Measurements from ENCODE around the gene RPS6KB2. TPM values are rescaled to one million over a fixed set of nuclear protein-coding genes. Genes with fewer than 3 reads are reported as not detected.

RPS6KB2 gene
- total RNA-seq, 5 donors from 2014 or later (not counting 1 experiment from before 2014, with no cell fraction given), result 60.3 to 88.0 (median 81.9) TPM

DNA sequence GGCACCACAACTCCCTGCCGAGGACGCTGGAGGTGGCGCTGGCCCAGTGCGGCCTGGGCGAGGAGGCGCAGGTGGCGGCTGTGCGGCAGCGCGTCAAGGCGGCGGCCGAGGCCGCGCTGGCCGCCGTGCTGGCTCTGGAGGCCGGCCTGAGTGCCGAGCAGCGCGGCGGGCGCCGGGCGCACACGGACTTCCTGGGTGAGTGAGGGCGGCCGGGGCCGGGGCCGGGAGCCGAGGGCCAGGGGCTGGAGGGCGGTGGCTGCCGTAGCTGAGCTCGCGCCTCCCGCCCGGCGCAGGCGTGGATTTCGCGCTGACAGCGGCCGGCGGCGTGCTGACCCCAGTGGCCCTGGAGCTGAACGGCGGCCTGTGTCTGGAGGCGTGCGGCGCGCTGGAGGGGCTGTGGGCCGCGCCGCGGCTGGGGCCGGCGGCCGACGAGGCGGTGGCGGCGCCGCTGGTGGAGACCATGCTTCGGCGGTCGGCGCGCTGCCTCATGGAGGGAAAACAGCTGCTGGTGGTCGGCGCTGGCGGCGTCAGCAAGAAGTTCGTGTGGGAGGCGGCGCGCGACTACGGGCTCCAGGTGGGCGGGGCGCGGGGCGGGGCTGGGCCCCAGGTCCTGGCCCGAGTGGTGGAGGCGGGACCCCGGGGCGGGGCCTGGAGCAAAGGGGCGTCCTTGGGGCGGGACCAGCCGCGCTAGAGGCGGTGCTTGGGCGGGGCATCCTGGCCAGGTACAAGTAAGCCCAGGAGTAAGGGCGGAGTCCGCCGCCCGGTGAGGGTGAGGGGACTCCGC lies 7.5 kb upstream of the RPS6KB2 start:
- H3K36me3 Mint-ChIP-seq, result no peaks in the 10 kb centered on the region
- H3K27ac Mint-ChIP-seq, result peak overlapping the region; percentile 91 to 94
- H3K27ac ChIP-seq (ENCODE audit: low read length), result peak overlapping the region; percentile 72
- DNase-seq (peak; percentile 94 to 100 (median 98)), ATAC-seq (replicated peaks in 1 of 4) (peak; percentile 75 to 84 (median 78))
- peaks cover 36 to 63% of the 10 kb centered on the region in 2 experiments for H3K4me1 ChIP-seq (ENCODE audit: control insufficient read depth in 1 of 2, extremely low read depth in 1 of 2, insufficient read depth in 2 of 2, low read length in 2 of 2)
- no peaks in the 10 kb centered on the region for H3K27me3 Mint-ChIP-seq
- ChIA-PET CTCF (interaction anchor here in 1 of 2 donors (0.7 to 1.2 kb wide), 3 partner anchors 15 to 19 kb away, joined by 5 to 9 read pairs (median 9); partner anchors contain the start of genes PPP1CA and PTPRCAP), POLR2A (interaction anchor here in 1 of 2 donors (0.5 to 0.6 kb wide), 2 partner anchors 42 to 64 kb away, joined by 5 to 6 read pairs; no protein-coding TSS in a partner anchor)
- H3K9me3 Mint-ChIP-seq, result no peaks in the 10 kb centered on the region
- H3K4me3 Mint-ChIP-seq, result peak overlapping the region; percentile 75 to 86 (median 83)
- WGBS (ENCODE audit: insufficient coverage), result under 1% methylated on average over 91 of the region's 97 CpGs
- H3K36me3 ChIP-seq (ENCODE audit: control insufficient read depth in 2 of 2, extremely low read depth in 1 of 2, insufficient read depth in 1 of 2, low read length in 1 of 2), result no peaks in the 10 kb centered on the region
- H3K9me3 ChIP-seq, result no peaks in the 10 kb centered on the region
- peaks cover 46 to 61% (median 58%) of the 10 kb centered on the region in 3 donors for H3K4me1 Mint-ChIP-seq
- peak overlapping the region; percentile 53 to 62 for H3K4me3 ChIP-seq (ENCODE audit: control insufficient read depth in 1 of 2, extremely low read depth in 1 of 2, low read length in 1 of 2)
- no peaks in the 10 kb centered on the region for H3K27me3 ChIP-seq (replicated peaks in 1 of 2; ENCODE audit: control insufficient read depth in 2 of 2, extremely low read depth in 1 of 2, insufficient read depth in 2 of 2, low read length in 1 of 2)

DNA sequence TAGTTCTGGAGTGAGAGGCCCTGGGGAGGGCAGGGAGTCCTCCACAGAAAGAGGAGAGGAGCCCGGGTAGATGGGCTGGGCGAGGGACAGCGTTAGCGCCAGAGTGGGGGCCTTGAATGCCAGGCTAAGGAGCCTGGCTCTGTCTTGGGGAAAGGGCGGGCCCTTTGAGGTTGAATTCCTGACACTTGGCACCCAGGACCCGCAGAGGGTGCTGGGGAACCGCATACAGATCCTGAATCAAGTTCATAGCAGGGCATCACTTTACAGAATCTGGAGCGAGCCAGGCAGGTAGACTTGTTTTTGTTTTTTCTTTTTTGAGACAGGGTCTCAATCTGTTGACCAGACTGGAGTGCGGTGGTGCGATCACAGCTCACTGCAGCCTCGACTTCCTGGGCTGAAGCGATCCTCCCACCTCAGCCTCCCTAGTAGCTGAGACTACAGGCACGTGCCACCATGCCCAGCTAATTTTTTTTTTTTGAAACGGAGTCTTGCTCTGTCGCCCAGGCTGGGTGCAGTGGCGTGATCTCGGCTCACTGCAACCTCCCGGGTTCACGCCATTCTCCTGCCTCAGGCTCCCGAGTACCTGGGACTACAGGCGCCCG lies 6.8 kb upstream of the RPS6KB2 start:
- Histone ChIP-seq H3K4me1 (ENCODE audit: control insufficient read depth in 1 of 2, extremely low read depth in 1 of 2, insufficient read depth in 2 of 2, low read length in 2 of 2) (peaks cover 29 to 57% of the 10 kb centered on the region in 2 experiments), H3K9me3 (no peaks in the 10 kb centered on the region), H3K4me3 (ENCODE audit: control insufficient read depth in 1 of 2, extremely low read depth in 1 of 2, low read length in 1 of 2) (no peak overlapping the region), H3K27me3 (replicated peaks in 1 of 2; ENCODE audit: control insufficient read depth in 2 of 2, extremely low read depth in 1 of 2, insufficient read depth in 2 of 2, low read length in 1 of 2) (no peaks in the 10 kb centered on the region), H3K27ac (ENCODE audit: low read length) (peak overlapping the region; percentile 52), H3K36me3 (ENCODE audit: control insufficient read depth in 2 of 2, extremely low read depth in 1 of 2, insufficient read depth in 1 of 2, low read length in 1 of 2) (no peaks in the 10 kb centered on the region)
- no peak for DNase-seq
- no peak for ATAC-seq (replicated peaks in 1 of 4)
- 69% methylated on average over 16 of the region's 22 CpGs for WGBS (ENCODE audit: insufficient coverage)
- no peaks in the 10 kb centered on the region for H3K27me3 Mint-ChIP-seq
- peak overlapping the region; percentile 46 to 86 (median 68) for H3K4me3 Mint-ChIP-seq
- H3K27ac Mint-ChIP-seq, result peak overlapping the region; percentile 91 to 94
- ChIA-PET CTCF (interaction anchor here in 1 of 2 donors (0.9 to 1.2 kb wide), 2 partner anchors 16 to 19 kb away, joined by 5 to 9 read pairs; partner anchors contain the start of genes PPP1CA and PTPRCAP), POLR2A (interaction anchor here in 1 of 2 donors (0.6 kb wide), 1 partner anchor 28 kb away, joined by 5 read pairs; no protein-coding TSS in a partner anchor)
- no peaks in the 10 kb centered on the region for H3K9me3 Mint-ChIP-seq
- peaks cover 39 to 54% (median 51%) of the 10 kb centered on the region in 3 donors for H3K4me1 Mint-ChIP-seq
- H3K36me3 Mint-ChIP-seq, result no peaks in the 10 kb centered on the region

DNA sequence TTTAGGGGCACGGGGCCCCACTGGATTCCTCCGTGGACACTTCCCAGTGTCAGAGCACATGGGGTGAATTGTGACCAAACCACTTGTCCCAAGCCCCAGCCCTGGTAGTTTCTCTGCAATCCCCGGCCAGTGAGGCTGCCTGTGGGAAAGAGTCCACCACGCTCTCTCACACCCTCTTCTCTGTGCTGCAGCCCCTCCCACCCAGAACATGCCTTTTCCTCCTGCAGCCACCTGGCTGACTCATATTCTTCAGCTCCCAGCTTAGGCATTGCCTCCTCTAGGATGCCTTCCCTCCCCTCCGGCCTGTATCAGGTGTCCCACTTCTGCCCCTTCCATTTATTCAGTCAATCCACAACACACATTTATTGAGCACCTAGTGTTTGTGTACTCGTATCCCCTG lies 5.4 kb upstream of the RPS6KB2 start:
- Mint-ChIP-seq H3K4me3 (no peak overlapping the region), H3K27ac (peak overlapping the region; percentile 5 to 36)

DNA sequence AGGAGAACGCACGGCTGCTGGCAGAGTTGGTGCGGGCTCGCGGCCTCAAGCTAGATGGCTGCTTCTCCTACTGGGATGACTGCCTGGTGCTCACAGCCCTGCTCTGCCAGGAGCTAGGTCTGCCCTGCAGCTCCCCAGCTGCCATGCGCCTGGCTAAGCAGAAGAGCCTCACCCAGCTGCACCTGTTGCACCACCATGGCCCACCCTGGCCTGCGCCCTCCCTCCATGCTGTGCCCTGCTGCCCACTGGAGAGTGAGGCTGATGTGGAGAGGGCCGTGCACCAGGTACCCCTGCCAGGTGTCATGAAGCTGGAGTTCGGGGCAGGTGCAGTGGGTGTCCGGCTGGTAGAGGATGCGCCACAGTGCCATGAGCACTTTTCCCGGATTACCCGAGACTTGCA lies 4.8 kb upstream of the RPS6KB2 start:
- no peak for DNase-seq
- no peak for ATAC-seq (replicated peaks in 1 of 4)
- ChIA-PET POLR2A (no interaction called here), CTCF (no interaction called here)
- H3K4me3 Mint-ChIP-seq, result no peak overlapping the region
- H3K4me3 ChIP-seq (ENCODE audit: control insufficient read depth in 1 of 2, extremely low read depth in 1 of 2, low read length in 1 of 2), result no peak overlapping the region
- H3K9me3 ChIP-seq, result no peaks in the 10 kb centered on the region
- H3K9me3 Mint-ChIP-seq, result no peaks in the 10 kb centered on the region
- H3K27me3 ChIP-seq (replicated peaks in 1 of 2; ENCODE audit: control insufficient read depth in 2 of 2, extremely low read depth in 1 of 2, insufficient read depth in 2 of 2, low read length in 1 of 2), result no peaks in the 10 kb centered on the region
- no peaks in the 10 kb centered on the region for H3K36me3 Mint-ChIP-seq
- no peak overlapping the region for H3K27ac ChIP-seq (ENCODE audit: low read length)
- H3K27ac Mint-ChIP-seq, result no peak overlapping the region
- H3K4me1 Mint-ChIP-seq, result peaks cover 34 to 49% (median 47%) of the 10 kb centered on the region in 3 donors
- peaks cover 20 to 48% of the 10 kb centered on the region in 2 experiments for H3K4me1 ChIP-seq (ENCODE audit: control insufficient read depth in 1 of 2, extremely low read depth in 1 of 2, insufficient read depth in 2 of 2, low read length in 2 of 2)
- no peaks in the 10 kb centered on the region for H3K27me3 Mint-ChIP-seq
- 96% methylated on average over 12 of the region's 13 CpGs for WGBS (ENCODE audit: insufficient coverage)
- no peaks in the 10 kb centered on the region for H3K36me3 ChIP-seq (ENCODE audit: control insufficient read depth in 2 of 2, extremely low read depth in 1 of 2, insufficient read depth in 1 of 2, low read length in 1 of 2)

More for the DNA sequence above, 5.4 kb upstream of the RPS6KB2 start:
- no peaks in the 10 kb centered on the region for H3K9me3 Mint-ChIP-seq
- Histone ChIP-seq H3K27me3 (replicated peaks in 1 of 2; ENCODE audit: control insufficient read depth in 2 of 2, extremely low read depth in 1 of 2, insufficient read depth in 2 of 2, low read length in 1 of 2) (no peaks in the 10 kb centered on the region), H3K4me1 (ENCODE audit: control insufficient read depth in 1 of 2, extremely low read depth in 1 of 2, insufficient read depth in 2 of 2, low read length in 2 of 2) (peaks cover 23 to 52% of the 10 kb centered on the region in 2 experiments), H3K36me3 (ENCODE audit: control insufficient read depth in 2 of 2, extremely low read depth in 1 of 2, insufficient read depth in 1 of 2, low read length in 1 of 2) (no peaks in the 10 kb centered on the region), H3K27ac (ENCODE audit: low read length) (no peak overlapping the region), H3K9me3 (no peaks in the 10 kb centered on the region), H3K4me3 (ENCODE audit: control insufficient read depth in 1 of 2, extremely low read depth in 1 of 2, low read length in 1 of 2) (no peak overlapping the region)
- H3K36me3 Mint-ChIP-seq, result no peaks in the 10 kb centered on the region
- H3K27me3 Mint-ChIP-seq, result no peaks in the 10 kb centered on the region
- 90% methylated on average over 6 of the region's 6 CpGs for WGBS (ENCODE audit: insufficient coverage)
- POLR2A ChIA-PET, result no interaction called here
- DNase-seq, result no peak
- CTCF ChIA-PET, result no interaction called here
- H3K4me1 Mint-ChIP-seq, result peaks cover 36 to 50% (median 48%) of the 10 kb centered on the region in 3 donors
- no peak for ATAC-seq (replicated peaks in 1 of 4)

DNA sequence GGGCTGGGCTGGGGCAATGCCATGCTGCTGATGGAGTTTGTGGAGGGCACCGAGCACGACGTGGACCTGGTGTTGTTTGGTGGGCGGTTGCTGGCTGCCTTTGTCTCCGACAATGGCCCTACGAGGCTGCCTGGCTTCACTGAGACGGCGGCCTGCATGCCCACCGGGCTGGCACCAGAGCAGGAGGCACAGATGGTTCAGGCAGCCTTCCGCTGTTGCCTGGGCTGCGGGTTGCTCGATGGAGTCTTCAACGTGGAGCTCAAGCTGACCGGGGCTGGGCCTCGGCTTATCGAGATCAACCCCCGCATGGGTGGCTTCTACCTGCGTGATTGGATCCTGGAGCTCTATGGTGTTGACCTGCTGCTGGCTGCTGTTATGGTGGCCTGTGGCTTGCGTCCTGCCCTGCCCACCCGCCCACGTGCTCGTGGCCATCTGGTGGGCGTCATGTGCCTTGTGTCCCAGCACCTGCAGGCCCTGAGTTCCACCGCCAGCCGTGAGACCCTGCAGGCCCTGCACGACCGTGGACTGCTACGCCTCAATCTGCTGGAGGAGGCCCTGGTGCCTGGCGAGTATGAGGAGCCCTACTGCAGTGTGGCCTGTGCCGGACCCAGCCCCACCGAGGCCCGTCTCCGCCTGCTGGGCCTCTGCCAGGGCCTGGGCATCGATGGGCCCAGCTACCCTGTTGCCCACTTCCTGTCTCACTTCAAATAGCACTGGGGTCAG lies 4.2 kb upstream of the RPS6KB2 start:
- no peaks in the 10 kb centered on the region for H3K36me3 Mint-ChIP-seq
- no peaks in the 10 kb centered on the region for H3K9me3 Mint-ChIP-seq
- ChIA-PET POLR2A (no interaction called here), CTCF (interaction anchor here (0.7 kb wide), 2 partner anchors 8 to 23 kb away, joined by 3 to 4 read pairs; partner anchors contain the start of genes CARNS1 (in 1 of the 2) and PPP1CA (in 1 of the 2))
- no peak overlapping the region for H3K4me3 Mint-ChIP-seq
- Histone ChIP-seq H3K4me1 (ENCODE audit: control insufficient read depth in 1 of 2, extremely low read depth in 1 of 2, insufficient read depth in 2 of 2, low read length in 2 of 2) (peaks cover 16 to 48% of the 10 kb centered on the region in 2 experiments), H3K9me3 (no peaks in the 10 kb centered on the region), H3K27ac (ENCODE audit: low read length) (no peak overlapping the region), H3K27me3 (replicated peaks in 1 of 2; ENCODE audit: control insufficient read depth in 2 of 2, extremely low read depth in 1 of 2, insufficient read depth in 2 of 2, low read length in 1 of 2) (no peaks in the 10 kb centered on the region), H3K4me3 (ENCODE audit: control insufficient read depth in 1 of 2, extremely low read depth in 1 of 2, low read length in 1 of 2) (no peak overlapping the region), H3K36me3 (ENCODE audit: control insufficient read depth in 2 of 2, extremely low read depth in 1 of 2, insufficient read depth in 1 of 2, low read length in 1 of 2) (no peaks in the 10 kb centered on the region)
- DNase-seq (no peak), ATAC-seq (replicated peaks in 1 of 4) (no peak)
- WGBS (ENCODE audit: insufficient coverage), result 92% methylated on average over 29 of the region's 34 CpGs
- H3K4me1 Mint-ChIP-seq, result peaks cover 33 to 48% (median 46%) of the 10 kb centered on the region in 3 donors
- H3K27me3 Mint-ChIP-seq, result no peaks in the 10 kb centered on the region
- no peak overlapping the region for H3K27ac Mint-ChIP-seq
